ENCODE data around the gene RBM22. TPM values are rescaled to one million over a fixed set of nuclear protein-coding genes. Genes with fewer than 3 reads are reported as not detected.
A peak's percentile ranks its signal among the peaks of the same experiment; 100 is the strongest.
"Not testable (repeated sequence)": the region's sequence is repeated elsewhere in the genome, so short reads cannot be mapped to it uniquely, and the experiment has no call there.

The RBM22 gene
- total RNA-seq = 10 to 100 TPM; 20.8 to 31.3 (median 22.7) TPM

GRCh38 chr5:150700594-150701377 lies at the start of gene RBM22:
Gene RBM22, minus strand, starts transcription at chr5:150701062. Its CDS starts 77 bp downstream, at chr5:150700985.
- intact Hi-C loops (cut with DNase I) = loop anchor here (5.0 to 10.0 kb wide), 2 partner anchors 57 to 144 kb away; partner anchors contain the start of genes DCTN4 and IRGM
- peak within 1 kb of the TSS; percentile 80 to 100 (median 91) for H3K4me3 ChIP-seq
- H3K9me3 ChIP-seq = no peaks in the 10 kb centered on the region
- peak within 1 kb of the TSS; percentile 93 to 100 (median 98) for H3K27ac ChIP-seq (replicated peaks in 1 of 4)
- under 1% methylated on average over 50 of the region's 59 CpGs for WGBS
- peaks cover 28 to 32% (median 31%) of the 10 kb centered on the region in 4 donors for H3K36me3 ChIP-seq
- DNase-seq (ENCODE audit: extremely low spot score) = peak; percentile 97
- TF ChIP-seq CTCF (IDR thresholded peaks at IDR 0.05) = peak; percentile 53 to 66 (median 58)
- no peak for TF ChIP-seq EP300 (IDR thresholded peaks at IDR 0.05)
- peak; percentile 95 to 96 for TF ChIP-seq POLR2AphosphoS5 (IDR thresholded peaks at IDR 0.05)
- TF ChIP-seq POLR2A (IDR thresholded peaks at IDR 0.05; ENCODE audit: low read depth) = peak; percentile 69
- H3K27me3 ChIP-seq = no peaks in the 10 kb centered on the region
- H3K4me1 ChIP-seq = peaks cover 13 to 26% (median 24%) of the 10 kb centered on the region in 4 donors

GRCh38 chr5:150750469-150750868 lies 49.6 kb upstream of the RBM22 start:
- Histone ChIP-seq H3K36me3 (peaks cover 21 to 56% (median 40%) of the 10 kb centered on the region in 4 donors), H3K27ac (replicated peaks in 1 of 4) (no peak overlapping the region), H3K9me3 (no peaks in the 10 kb centered on the region), H3K4me1 (peaks cover 11 to 44% (median 28%) of the 10 kb centered on the region in 4 donors), H3K4me3 (no peak overlapping the region), H3K27me3 (no peaks in the 10 kb centered on the region)
- TF ChIP-seq POLR2A (IDR thresholded peaks at IDR 0.05; ENCODE audit: low read depth) (no peak), EP300 (IDR thresholded peaks at IDR 0.05) (no peak), POLR2AphosphoS5 (IDR thresholded peaks at IDR 0.05) (no peak), CTCF (IDR thresholded peaks at IDR 0.05) (no peak)
- 71% methylated on average over 2 of the region's 2 CpGs for WGBS
- intact Hi-C loops (cut with DNase I) = no loop called here
- DNase-seq (ENCODE audit: extremely low spot score) = no peak

- H3K27me3 ChIP-seq; H3K27ac ChIP-seq (replicated peaks in 1 of 4); H3K9me3 ChIP-seq; intact Hi-C loops (cut with DNase I); H3K4me3 ChIP-seq; DNase-seq (ENCODE audit: extremely low spot score); H3K4me1 ChIP-seq: not testable (repeated sequence)
- peaks cover 5 to 35% (median 17%) of the 10 kb centered on the region in 4 donors for H3K36me3 ChIP-seq
- WGBS = 98% methylated on average over 5 of the region's 9 CpGs
Measured at GRCh38 chr5:150743142-150743488, 42.3 kb upstream of the RBM22 start.

- H3K9me3 ChIP-seq; H3K27me3 ChIP-seq; intact Hi-C loops (cut with DNase I); H3K27ac ChIP-seq (replicated peaks in 1 of 4); DNase-seq (ENCODE audit: extremely low spot score); H3K4me1 ChIP-seq; H3K4me3 ChIP-seq: not testable (repeated sequence)
- 97% methylated on average over 18 of the region's 18 CpGs for WGBS
- H3K36me3 ChIP-seq = peaks cover 5 to 35% (median 17%) of the 10 kb centered on the region in 4 donors
Measured at GRCh38 chr5:150742455-150743141, 41.7 kb upstream of the RBM22 start.

- peaks cover 0 to 3% (median 0%) of the 10 kb centered on the region in 4 donors for H3K4me1 ChIP-seq
- H3K27ac ChIP-seq (replicated peaks in 1 of 4) = no peak overlapping the region
- peaks cover 5 to 35% (median 23%) of the 10 kb centered on the region in 4 donors for H3K36me3 ChIP-seq
- no peaks in the 10 kb centered on the region for H3K27me3 ChIP-seq
- H3K9me3 ChIP-seq = no peaks in the 10 kb centered on the region
- DNase-seq (ENCODE audit: extremely low spot score) = no peak
- H3K4me3 ChIP-seq = no peak overlapping the region
- intact Hi-C loops (cut with DNase I) = no loop called here
- TF ChIP-seq POLR2A (IDR thresholded peaks at IDR 0.05; ENCODE audit: low read depth) (no peak), POLR2AphosphoS5 (IDR thresholded peaks at IDR 0.05) (no peak), CTCF (IDR thresholded peaks at IDR 0.05) (no peak), EP300 (IDR thresholded peaks at IDR 0.05) (no peak)
Measured at GRCh38 chr5:150740992-150741391, 40.1 kb upstream of the RBM22 start.

All from esophagus muscularis mucosa (tissue), 4 donors.